Keratinocyte (primary cell): ENCODE data around the gene WIPF3. TPM values are rescaled to one million over a fixed set of nuclear protein-coding genes. Genes with fewer than 3 reads are reported as not detected.

ENCODE experiments used
- DNase-seq: peaks from one replicate; pipeline ENCODE4 v3.0.0-alpha.2; 2011; ENCODE audit warnings: low read depth, missing footprints, low spot score
- FAIRE-seq: peaks from 2 replicates; lab custom pipeline; 2011; peaks lifted over from hg19 to GRCh38; lab: Jason Lieb, UNC
- H2AFZ ChIP-seq: 2 replicates; pipeline ENCODE4 v1.6.0; 2012; ENCODE audit warnings: low read length, control low read depth, inconsistent platforms; ENCODE audit not compliant: control insufficient read depth
- H3K27ac ChIP-seq: 2 replicates; pipeline ENCODE4 v1.5.1; 2011; ENCODE audit warnings: low read length; ENCODE audit not compliant: control insufficient read depth, insufficient read depth
- H3K27me3 ChIP-seq: 3 replicates; pipeline ENCODE4 v1.6.0; 2011; ENCODE audit warnings: low read length; ENCODE audit not compliant: control insufficient read depth, insufficient read depth; ENCODE audit errors: extremely low read depth
- H3K36me3 ChIP-seq, 2 experiments: 2 replicates in 1 of 2; 3 replicates in 1 of 2; pipeline ENCODE4 v1.5.1; 2011; ENCODE audit warnings: low read length in 2 of 2, mild to moderate bottlenecking in 1 of 2; ENCODE audit not compliant: control insufficient read depth in 2 of 2, insufficient read depth in 2 of 2; ENCODE audit errors: extremely low read depth in 1 of 2
- H3K4me1 ChIP-seq: 3 replicates; pipeline ENCODE4 v1.5.1; 2011; ENCODE audit warnings: low read length; ENCODE audit not compliant: control insufficient read depth, insufficient read depth; ENCODE audit errors: extremely low read depth
- H3K4me2 ChIP-seq: 3 replicates; pipeline ENCODE4 v1.6.0; 2011; ENCODE audit warnings: low read depth, low read length; ENCODE audit not compliant: control insufficient read depth, insufficient read depth; ENCODE audit errors: extremely low read depth
- H3K4me3 ChIP-seq, 3 experiments: fragments of 200-600 bp in 1 of 3; sonication (generic) in 1 of 3; 2 replicates in 2 of 3; 3 replicates in 1 of 3; pipeline ENCODE4 v1.5.1; 2011 to 2016; ENCODE audit warnings: low read length in 3 of 3, mild to moderate bottlenecking in 3 of 3, control low read depth in 2 of 3, inconsistent platforms in 1 of 3, low read depth in 1 of 3, mixed read lengths in 1 of 3, mixed run types in 1 of 3, moderate library complexity in 1 of 3; ENCODE audit not compliant: control insufficient read depth in 2 of 3, insufficient read depth in 2 of 3; ENCODE audit errors: extremely low read depth in 1 of 3
- H3K79me2 ChIP-seq: 2 replicates; pipeline ENCODE4 v1.6.0; 2012; ENCODE audit warnings: low read length; ENCODE audit not compliant: control insufficient read depth, insufficient read depth
- H3K9ac ChIP-seq: 3 replicates; pipeline ENCODE4 v1.6.0; 2011; ENCODE audit warnings: low read length; ENCODE audit not compliant: control insufficient read depth, insufficient read depth; ENCODE audit errors: extremely low read depth
- H3K9me1 ChIP-seq: 3 replicates; pipeline ENCODE4 v1.6.0; 2011; ENCODE audit warnings: low read length; ENCODE audit not compliant: control insufficient read depth, insufficient read depth; ENCODE audit errors: extremely low read depth
- H3K9me3 ChIP-seq: 2 replicates; pipeline ENCODE4 v1.5.1; 2012; ENCODE audit warnings: low read depth, low read length; ENCODE audit not compliant: control insufficient read depth
- H4K20me1 ChIP-seq: 3 replicates; pipeline ENCODE4 v1.6.0; 2011; ENCODE audit warnings: low read length; ENCODE audit not compliant: control insufficient read depth, insufficient read depth; ENCODE audit errors: extremely low read depth
- EZH2 ChIP-seq: IDR thresholded peaks from one replicate; pipeline ENCODE4 v1.6.1; 2012; ENCODE audit warnings: inconsistent platforms, mild to moderate bottlenecking, low read length, moderate library complexity
- dilution Hi-C: fragments of 300-500 bp; cut with MboI; formaldehyde crosslinking; loops from one replicate; pipeline ENCODE4 v1.7.0; 2020; ENCODE audit warnings: low sequenced_read_pairs; ENCODE audit not compliant: extremely low pct_ligation_motif_present
- polyA plus RNA-seq, 5 experiments: library from polyadenylated mRNA; depleted of rRNA in 3 of 5; stranded (reverse) in 3 of 5; stranded (forward) in 1 of 5; unstranded in 1 of 5; fragments of >200 nt; gene quantifications; 1 replicate in 1 of 5; 2 replicates in 3 of 5; 3 replicates in 1 of 5; pipeline versions ENCODE4 v1.2.1 to v1.2.3, GENCODE V29; 2011 to 2012; ENCODE audit warnings: missing spikeins in 2 of 5, low read depth in 1 of 5, low replicate concordance in 1 of 5
- TF ChIP-seq, protein P1 (sequence below), 3 experiments: IDR thresholded peaks in 1 of 3; conservative IDR thresholded peaks in 1 of 3; optimal IDR thresholded peaks in 1 of 3; 2 replicates in 2 of 3; 3 replicates in 1 of 3; pipeline versions ENCODE3 to v1.5.1; 2011; ENCODE audit warnings: low read length in 3 of 3, mild to moderate bottlenecking in 3 of 3, moderate library complexity in 2 of 3, control low read depth in 1 of 3, inconsistent platforms in 1 of 3; ENCODE audit not compliant: insufficient read depth in 2 of 3; ENCODE audit errors: extremely low read depth in 1 of 3

WIPF3 gene
- polyA plus RNA-seq, 1 donor (not counting 4 experiments of a cell fraction or from before 2014, with no cell fraction given), result 0.04 TPM

GRCh38 chr7:29955075-29955792 is 148.9 kb downstream of the WIPF3 start:
- no peak overlapping the region for H3K4me3 ChIP-seq
- no peak for TF ChIP-seq EZH2
- TF ChIP-seq, protein P1, sequence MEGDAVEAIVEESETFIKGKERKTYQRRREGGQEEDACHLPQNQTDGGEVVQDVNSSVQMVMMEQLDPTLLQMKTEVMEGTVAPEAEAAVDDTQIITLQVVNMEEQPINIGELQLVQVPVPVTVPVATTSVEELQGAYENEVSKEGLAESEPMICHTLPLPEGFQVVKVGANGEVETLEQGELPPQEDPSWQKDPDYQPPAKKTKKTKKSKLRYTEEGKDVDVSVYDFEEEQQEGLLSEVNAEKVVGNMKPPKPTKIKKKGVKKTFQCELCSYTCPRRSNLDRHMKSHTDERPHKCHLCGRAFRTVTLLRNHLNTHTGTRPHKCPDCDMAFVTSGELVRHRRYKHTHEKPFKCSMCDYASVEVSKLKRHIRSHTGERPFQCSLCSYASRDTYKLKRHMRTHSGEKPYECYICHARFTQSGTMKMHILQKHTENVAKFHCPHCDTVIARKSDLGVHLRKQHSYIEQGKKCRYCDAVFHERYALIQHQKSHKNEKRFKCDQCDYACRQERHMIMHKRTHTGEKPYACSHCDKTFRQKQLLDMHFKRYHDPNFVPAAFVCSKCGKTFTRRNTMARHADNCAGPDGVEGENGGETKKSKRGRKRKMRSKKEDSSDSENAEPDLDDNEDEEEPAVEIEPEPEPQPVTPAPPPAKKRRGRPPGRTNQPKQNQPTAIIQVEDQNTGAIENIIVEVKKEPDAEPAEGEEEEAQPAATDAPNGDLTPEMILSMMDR (optimal IDR thresholded peaks at IDR 0.05 in 1 of 3, IDR thresholded peaks at IDR 0.05 in 1 of 3, conservative IDR thresholded peaks at IDR 0.05 in 1 of 3; ENCODE audit: extremely low read depth in 1 of 3, insufficient read depth in 2 of 3, low read length in 3 of 3), result no peak
- no peak overlapping the region for H3K9ac ChIP-seq
- peaks cover 4 to 20% of the 10 kb centered on the region in 2 experiments for H3K36me3 ChIP-seq
- H2AFZ ChIP-seq, result no peak overlapping the region
- H3K27ac ChIP-seq, result no peak overlapping the region
- FAIRE-seq, result no peak
- no peak overlapping the region for H3K4me2 ChIP-seq
- H3K27me3 ChIP-seq, result no peaks in the 10 kb centered on the region
- H4K20me1 ChIP-seq, result no peaks in the 10 kb centered on the region
- H3K79me2 ChIP-seq, result peaks cover 2% of the 10 kb centered on the region
- DNase-seq, result no peak
- dilution Hi-C loops, result no loop called here
- no peaks in the 10 kb centered on the region for H3K9me3 ChIP-seq
- no peaks in the 10 kb centered on the region for H3K4me1 ChIP-seq
- no peaks in the 10 kb centered on the region for H3K9me1 ChIP-seq

GRCh38 chr7:29955799-29956486 is 149.6 kb downstream of the WIPF3 start:
- FAIRE-seq, result no peak
- Histone ChIP-seq H2AFZ (no peak overlapping the region), H3K36me3 (peaks cover 4 to 15% of the 10 kb centered on the region in 2 experiments), H3K79me2 (peaks cover 2% of the 10 kb centered on the region), H3K9ac (no peak overlapping the region), H3K27ac (no peak overlapping the region), H4K20me1 (no peaks in the 10 kb centered on the region), H3K4me3 (no peak overlapping the region), H3K4me2 (no peak overlapping the region), H3K9me3 (no peaks in the 10 kb centered on the region), H3K27me3 (no peaks in the 10 kb centered on the region), H3K4me1 (no peaks in the 10 kb centered on the region), H3K9me1 (no peaks in the 10 kb centered on the region)
- DNase-seq, result no peak
- dilution Hi-C loops, result no loop called here
- no peak for TF ChIP-seq EZH2
- TF ChIP-seq, protein P1 (optimal IDR thresholded peaks at IDR 0.05 in 1 of 3, IDR thresholded peaks at IDR 0.05 in 1 of 3, conservative IDR thresholded peaks at IDR 0.05 in 1 of 3; ENCODE audit: extremely low read depth in 1 of 3, insufficient read depth in 2 of 3, low read length in 3 of 3), result no peak
